Activated CD8-positive, alpha-beta memory T cell treated with anti-CD3 and anti-CD28 coated beads, Interleukin-2, amount 50 U/mL, for 1 hour (primary cell): Measurements from ENCODE around the gene PXDC1.

Experiments
- DNase-seq: peaks from one replicate; pipeline ENCODE4 v3.0.0-alpha.2; 2020; ENCODE audit errors: extremely low read depth

PXDC1 gene, protein sequence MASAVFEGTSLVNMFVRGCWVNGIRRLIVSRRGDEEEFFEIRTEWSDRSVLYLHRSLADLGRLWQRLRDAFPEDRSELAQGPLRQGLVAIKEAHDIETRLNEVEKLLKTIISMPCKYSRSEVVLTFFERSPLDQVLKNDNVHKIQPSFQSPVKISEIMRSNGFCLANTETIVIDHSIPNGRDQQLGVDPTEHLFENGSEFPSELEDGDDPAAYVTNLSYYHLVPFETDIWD

DNA sequence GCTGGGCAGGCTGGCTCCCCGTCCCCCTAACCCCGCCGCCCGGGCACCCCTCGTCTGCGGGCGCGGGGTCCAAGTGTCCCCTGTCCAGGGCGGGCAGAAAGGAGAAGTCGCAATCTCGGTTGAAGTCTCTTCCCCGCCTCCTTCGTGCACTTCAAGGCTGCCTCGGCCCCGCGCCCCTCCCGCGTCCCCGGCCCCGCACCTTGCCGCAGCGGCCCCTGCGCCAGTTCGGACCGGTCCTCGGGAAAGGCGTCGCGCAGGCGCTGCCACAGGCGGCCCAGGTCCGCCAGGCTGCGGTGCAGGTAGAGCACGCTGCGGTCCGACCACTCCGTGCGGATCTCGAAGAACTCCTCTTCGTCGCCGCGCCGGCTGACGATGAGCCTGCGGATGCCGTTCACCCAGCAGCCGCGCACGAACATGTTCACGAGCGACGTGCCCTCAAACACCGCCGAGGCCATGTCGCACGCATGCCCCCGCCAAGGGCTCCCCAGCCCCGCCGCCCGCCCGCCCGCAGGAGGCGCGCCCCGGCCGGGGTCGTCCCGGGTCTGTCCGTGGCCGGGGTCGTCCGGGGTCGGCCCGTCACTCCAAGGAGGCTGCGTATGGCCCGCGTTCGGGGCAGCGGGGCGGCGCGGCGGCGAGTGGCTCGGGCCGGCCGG lies at the start of gene PXDC1:
Gene PXDC1, minus strand, starts transcription at position 637 of the 653 bp plus-strand sequence. Its CDS starts 182 bp downstream, at position 455.
- no peak for DNase-seq

- no peak for DNase-seq
Measured at GRCh38 chr6:3800850-3801591, 49.5 kb upstream of the PXDC1 start.

DNA sequence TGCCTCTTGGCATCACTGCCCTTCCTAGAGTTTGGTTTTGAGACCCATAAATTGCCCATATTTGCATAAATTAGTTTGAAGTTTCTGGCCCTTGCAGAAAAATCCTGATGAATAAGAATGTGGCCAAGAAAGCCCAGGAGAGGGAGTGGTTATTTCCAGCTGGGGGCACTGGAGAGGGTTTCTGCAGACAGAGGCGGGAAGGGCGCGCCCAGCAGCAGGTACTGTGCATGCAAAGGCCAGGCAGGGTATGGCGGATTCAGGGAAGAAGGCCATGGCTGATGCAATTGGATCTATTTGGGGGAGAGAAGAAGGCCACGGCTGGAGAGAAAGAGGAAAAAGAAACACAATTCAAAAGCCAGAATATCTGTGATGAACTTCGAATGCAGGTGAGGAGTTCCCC lies 48.2 kb upstream of the PXDC1 start:
- DNase-seq, result no peak

- DNase-seq, result no peak
Measured at GRCh38 chr6:3798055-3798919, 46.8 kb upstream of the PXDC1 start.

- no peak for DNase-seq
Measured at GRCh38 chr6:3797231-3798054, 45.9 kb upstream of the PXDC1 start.

DNA sequence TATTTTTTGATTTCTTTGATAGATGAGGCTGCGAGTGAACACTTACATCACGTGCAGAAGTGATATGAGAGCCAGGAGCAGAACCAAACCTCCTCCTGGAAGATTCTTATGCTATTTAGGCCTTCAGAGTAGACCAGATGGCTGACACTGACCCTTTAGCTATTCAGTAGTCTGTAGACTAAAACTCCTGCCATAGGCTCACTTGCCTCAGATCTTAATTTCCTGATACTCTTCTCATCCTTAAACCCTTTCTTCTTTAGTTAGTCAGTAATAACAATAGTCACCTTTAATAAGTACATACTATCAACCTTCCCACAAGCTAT lies 45.2 kb upstream of the PXDC1 start:
- DNase-seq, result no peak

DNA sequence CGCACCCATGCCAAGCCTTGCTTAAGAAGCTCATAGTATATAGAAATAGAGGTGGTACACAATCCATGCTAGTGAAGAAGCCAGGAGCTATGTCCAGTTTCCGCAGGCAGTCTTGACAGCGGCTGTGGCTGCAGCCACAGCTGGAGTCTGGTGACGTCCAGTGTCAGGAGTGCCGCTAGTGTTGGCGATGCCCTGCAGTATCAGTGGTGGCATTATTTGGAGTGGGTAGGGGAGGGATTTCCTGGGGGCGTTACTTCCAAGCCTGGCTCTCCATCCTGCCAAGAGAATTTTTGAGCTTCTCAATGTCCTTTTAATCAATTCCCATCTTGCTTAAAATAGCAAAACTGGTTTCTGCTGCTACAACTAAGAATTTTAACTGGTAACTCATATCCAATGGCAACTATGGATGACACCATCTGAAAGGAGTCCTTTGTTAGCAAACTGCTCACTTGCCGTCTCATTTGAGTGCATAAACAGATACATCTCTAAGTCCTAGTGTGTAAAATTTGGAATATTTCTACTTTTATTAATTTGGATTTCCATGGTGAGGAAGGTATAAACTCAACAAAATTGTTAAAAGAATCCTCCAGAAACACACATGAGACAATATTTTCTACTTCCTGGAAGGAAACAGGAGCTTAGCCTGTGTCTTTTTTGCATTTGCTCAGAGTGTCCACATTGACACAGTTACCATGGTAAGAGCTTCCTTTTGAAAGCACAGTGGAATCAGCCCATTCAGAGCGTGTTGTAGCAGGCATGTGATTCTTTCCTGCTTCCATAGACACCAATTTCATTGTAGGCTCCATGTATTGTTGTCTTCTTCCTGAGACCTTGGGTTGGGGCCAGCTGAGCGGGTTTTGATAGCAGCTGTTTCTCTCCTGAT lies 44.6 kb upstream of the PXDC1 start:
- DNase-seq, result no peak

- no peak for DNase-seq
Measured at GRCh38 chr6:3794092-3794491, 42.6 kb upstream of the PXDC1 start.

DNA sequence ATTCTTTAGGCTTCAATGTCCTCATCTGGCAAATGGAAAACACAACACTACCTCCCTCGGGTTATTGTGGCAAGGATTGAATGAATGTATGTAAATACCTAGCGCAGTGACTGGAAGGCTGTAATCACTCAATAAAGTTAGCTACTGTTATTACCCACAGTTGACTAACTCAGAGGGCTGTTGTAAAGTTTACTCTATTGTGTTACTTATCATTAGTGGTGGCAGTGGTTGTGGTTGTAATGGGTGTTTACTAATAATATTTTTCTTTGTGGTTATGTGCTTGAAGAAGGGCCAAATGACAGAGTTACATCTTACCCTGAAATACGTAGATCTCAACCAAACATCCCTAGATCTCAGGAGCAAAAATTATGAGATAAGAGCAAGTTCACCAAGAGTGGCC lies 42.0 kb upstream of the PXDC1 start:
- no peak for DNase-seq

DNA sequence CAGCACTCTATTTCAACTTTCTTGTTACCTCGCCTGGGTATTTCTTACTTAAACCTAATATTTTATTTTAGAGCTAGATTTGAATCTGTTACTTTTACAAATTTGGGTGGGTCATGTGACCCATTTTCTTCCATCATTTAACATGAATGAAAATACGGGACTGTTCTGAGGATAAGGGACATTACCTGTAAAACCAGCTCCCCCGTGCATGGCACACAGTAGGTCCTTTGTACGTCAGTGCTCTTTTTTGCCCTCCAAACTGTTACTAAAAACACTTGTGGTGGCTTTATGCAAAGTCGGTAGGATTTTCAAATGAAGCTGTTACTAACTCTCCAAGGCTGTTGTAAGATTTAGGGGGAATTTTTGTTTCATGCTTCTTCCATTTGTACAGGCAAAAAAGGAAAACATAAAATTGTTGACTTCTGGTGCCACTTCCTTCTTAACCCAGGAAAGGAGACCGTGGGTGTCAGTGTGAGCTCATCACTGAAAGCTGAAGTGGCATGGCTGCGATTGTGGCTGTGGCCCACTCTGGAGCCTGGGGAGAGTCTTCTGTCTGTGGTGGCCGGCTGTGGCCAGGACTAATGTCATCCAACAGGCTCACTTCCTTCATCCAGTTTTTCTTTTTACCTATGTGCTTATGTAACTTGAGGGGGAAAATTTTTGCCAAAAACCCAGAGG lies 40.2 kb upstream of the PXDC1 start:
- DNase-seq, result no peak

GRCh38 chr6:3789896-3790558 lies 38.5 kb upstream of the PXDC1 start:
- DNase-seq, result no peak

DNA sequence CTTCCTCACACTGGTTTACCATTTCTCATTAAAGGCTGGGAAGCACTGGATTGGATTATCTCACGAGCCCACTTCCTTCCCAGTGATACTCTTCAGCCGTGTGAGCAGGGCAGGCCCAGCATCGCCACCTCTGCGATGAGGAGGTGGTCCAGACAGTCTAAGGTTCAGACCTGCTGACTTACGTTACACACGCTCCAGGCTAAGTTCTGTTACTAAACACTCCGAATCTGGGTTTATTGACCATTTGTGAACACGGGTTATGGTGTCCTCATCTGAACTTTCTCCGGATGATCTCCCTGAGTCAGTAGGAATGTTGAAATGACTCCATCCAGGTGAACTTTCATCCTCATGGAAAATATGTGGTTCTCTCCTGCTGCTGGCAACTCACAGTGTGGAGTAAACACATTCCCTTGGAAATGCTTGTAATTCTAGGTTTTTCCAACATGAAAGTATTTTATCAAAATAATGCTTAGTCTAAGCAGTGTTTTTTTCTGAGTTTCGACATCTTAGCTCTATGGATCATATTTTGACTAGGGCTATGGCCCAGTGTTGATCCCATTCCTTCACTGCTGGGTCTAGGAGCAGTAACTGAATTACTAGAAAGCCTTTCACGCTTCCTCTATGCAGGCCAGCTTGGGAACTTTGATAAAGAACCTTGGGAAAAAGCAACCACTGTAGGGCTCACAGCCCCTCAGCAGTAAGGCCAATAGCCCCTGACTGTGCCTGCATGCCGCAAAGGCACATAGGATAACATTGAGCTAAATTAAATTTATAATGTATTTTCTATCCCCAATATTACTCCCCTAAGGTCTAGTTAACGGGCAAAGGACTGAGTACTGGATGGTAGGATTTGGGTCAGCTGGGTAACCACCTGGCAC lies 37.7 kb upstream of the PXDC1 start:
- no peak for DNase-seq

DNA sequence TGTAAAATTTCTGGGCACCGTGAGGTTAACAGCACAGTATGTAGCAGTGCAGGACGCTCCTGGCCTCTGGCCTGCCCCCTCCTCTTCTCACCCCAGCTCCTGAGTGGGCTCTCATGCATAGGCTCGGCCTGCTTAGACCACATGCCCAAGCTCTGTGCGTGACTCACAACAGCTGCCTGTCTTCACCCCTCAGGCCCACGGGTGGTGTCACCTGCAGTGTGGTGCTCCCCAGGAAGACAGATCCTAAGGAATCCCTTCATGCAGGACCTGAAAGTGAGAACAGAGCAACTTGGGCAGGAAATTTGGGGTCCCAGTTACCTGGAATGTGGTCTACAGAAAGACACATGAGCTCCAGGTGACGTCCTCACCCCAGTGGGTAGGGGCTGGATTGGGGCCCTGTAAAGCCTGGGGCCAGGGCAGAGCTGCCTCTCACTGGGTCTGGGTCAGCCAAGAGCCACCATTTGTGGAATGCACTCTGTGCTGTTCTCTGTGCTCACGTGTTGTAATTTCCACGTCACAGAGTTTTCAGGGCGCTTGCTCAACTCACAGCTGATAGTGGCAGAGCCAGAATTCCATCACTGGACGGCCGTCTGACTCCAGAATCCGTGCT lies 37.0 kb upstream of the PXDC1 start:
- no peak for DNase-seq

DNA sequence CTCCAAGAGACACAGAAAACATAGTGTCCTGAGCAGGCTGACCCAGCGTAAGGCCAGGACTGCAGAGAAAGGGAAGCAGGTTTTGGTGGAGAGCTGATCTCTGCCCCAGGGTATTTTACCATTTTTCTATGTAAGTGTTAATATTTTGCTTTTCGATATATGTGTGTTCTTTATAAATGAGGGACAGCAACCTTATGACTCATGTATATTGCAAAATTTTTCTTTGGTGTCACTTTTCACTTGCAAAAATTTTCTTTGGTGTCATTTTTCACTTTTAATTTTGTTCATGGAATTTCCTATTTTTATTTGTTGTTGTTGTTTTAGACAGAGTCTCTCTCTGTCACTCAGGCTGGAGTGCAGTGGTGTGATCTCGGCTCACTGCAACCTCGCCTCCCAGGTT lies 34.6 kb upstream of the PXDC1 start:
- no peak for DNase-seq

GRCh38 chr6:3785745-3786098 lies 34.2 kb upstream of the PXDC1 start:
- DNase-seq, result no peak

GRCh38 chr6:3784885-3785744 lies 33.6 kb upstream of the PXDC1 start:
- DNase-seq, result no peak

DNA sequence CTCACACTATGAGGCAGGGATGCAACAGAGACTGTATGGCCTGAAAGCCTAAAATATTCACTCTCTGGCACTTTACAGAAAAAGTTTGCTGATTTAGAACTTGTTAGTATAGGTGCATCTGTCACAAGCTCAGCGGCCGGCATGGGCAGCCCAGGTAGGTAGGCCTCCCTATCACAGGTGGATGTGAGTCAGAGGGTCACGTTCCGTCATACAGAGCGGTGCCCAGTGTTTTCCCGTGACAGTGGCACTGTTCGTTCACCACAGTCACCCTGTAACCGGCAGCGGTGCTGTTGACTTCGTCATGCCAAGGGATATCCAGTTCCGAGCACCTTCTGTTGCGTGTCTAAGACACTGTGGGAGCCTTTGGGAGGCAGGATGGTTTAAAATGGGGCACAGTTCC lies 32.9 kb upstream of the PXDC1 start:
- DNase-seq, result no peak
